GM12878 (cell line): ENCODE results near the gene OR2C3. TPM values are rescaled to one million over a fixed set of nuclear protein-coding genes. Genes with fewer than 3 reads are reported as not detected.

Experiments used
- ATAC-seq: fragments of 200-7000 bp; cut with Tn5 transposase; 3 replicates; pipeline ENCODE4 v1.9.1; 2020; ENCODE audit warnings: mild to moderate bottlenecking, moderate library complexity
- BruUV-seq: library from RNA; stranded (reverse); fragments of 400-500 nt; replicated peaks from 2 replicates; lab custom pipeline; 2021; lab: Mats Ljungman, UMichigan
- CTCF ChIA-PET: fragments of 300-600 bp; sonication (Branson Sonifier 250); formaldehyde crosslinking; extraction: SDS; loops from one replicate; lab custom pipeline; 2021; ENCODE audit warnings: inconsistent platforms; lab: Yijun Ruan, JAX
- POLR2A ChIA-PET: fragments of 350-600 bp; formaldehyde crosslinking; extraction: SDS; loops from one replicate; lab custom pipeline; 2021; ENCODE audit warnings: inconsistent platforms; lab: Charles Lee
- RAD21 ChIA-PET: fragments of 300-600 bp; sonication (Branson Sonifier 250); formaldehyde crosslinking; loops from one replicate; lab custom pipeline; 2023; ENCODE audit warnings: antibody characterized with exemption; ENCODE audit not compliant: unreplicated experiment; lab: Charles Lee
- SMC1A ChIA-PET: fragments of 300-600 bp; sonication (Branson Sonifier 250); formaldehyde crosslinking; loops from one replicate; lab custom pipeline; 2023; ENCODE audit not compliant: unreplicated experiment, uncharacterized antibody; lab: Charles Lee
- DNase-seq: peaks from one replicate; pipeline ENCODE4 v3.0.0-alpha.2; 2011; ENCODE audit warnings: low read depth, low spot score
- FAIRE-seq: peaks from 3 replicates; lab custom pipeline; 2011; peaks lifted over from hg19 to GRCh38; lab: Jason Lieb, UNC
- H2AFZ ChIP-seq: 2 replicates; pipeline ENCODE4 v1.6.0; 2011; ENCODE audit warnings: low read depth, low read length, control low read depth; ENCODE audit not compliant: control insufficient read depth
- H3K27ac ChIP-seq: 2 replicates; pipeline ENCODE4 v1.5.1; 2011; ENCODE audit warnings: control low read depth; ENCODE audit not compliant: control insufficient read depth, insufficient read depth
- H3K27me3 ChIP-seq, 2 experiments: replicated peaks in 1 of 2; 2 replicates each; pipeline versions ENCODE4 v1.6.0 to v1.6.1; 2011; ENCODE audit warnings: low read length in 1 of 2; ENCODE audit not compliant: control insufficient read depth in 2 of 2, insufficient read depth in 2 of 2
- H3K36me3 ChIP-seq, 2 experiments: 2 replicates each; pipeline ENCODE4 v1.5.1; 2011; ENCODE audit warnings: low read length in 1 of 2; ENCODE audit not compliant: control insufficient read depth in 2 of 2, insufficient read depth in 2 of 2
- H3K4me1 ChIP-seq: 2 replicates; pipeline ENCODE4 v1.6.1; 2011; ENCODE audit warnings: mild to moderate bottlenecking, low read length, moderate library complexity, mixed read lengths; ENCODE audit not compliant: control insufficient read depth, insufficient read depth
- H3K4me2 ChIP-seq: 2 replicates; pipeline ENCODE4 v1.6.0; 2011; ENCODE audit warnings: control low read depth; ENCODE audit not compliant: control insufficient read depth, insufficient read depth
- H3K4me3 ChIP-seq: fragments of 200-600 bp; sonication (generic); 2 replicates; pipeline ENCODE4 v1.5.1; 2016
- H3K79me2 ChIP-seq: 2 replicates; pipeline ENCODE4 v1.6.0; 2011; ENCODE audit warnings: low read length; ENCODE audit not compliant: control insufficient read depth, insufficient read depth
- H3K9ac ChIP-seq: 2 replicates; pipeline ENCODE4 v1.8.0; 2011; ENCODE audit warnings: low read length, control low read depth, mixed read lengths; ENCODE audit not compliant: control insufficient read depth, insufficient read depth
- H3K9me3 ChIP-seq: replicated peaks from 3 replicates; pipeline ENCODE4 v1.5.1; 2011; ENCODE audit warnings: mild to moderate bottlenecking, low read length; ENCODE audit not compliant: control insufficient read depth, insufficient read depth
- H4K20me1 ChIP-seq: 2 replicates; pipeline ENCODE4 v1.6.0; 2011; ENCODE audit not compliant: control insufficient read depth, insufficient read depth
- BHLHE40 ChIP-seq, 2 experiments: fragments of 450-650 bp in 1 of 2; IDR thresholded peaks; 2 replicates each; pipeline ENCODE4 v1.6.1; 2011 to 2017; ENCODE audit warnings: low read depth in 2 of 2, borderline replicate concordance in 1 of 2, improper control_type of control experiment in 1 of 2, low read length in 1 of 2, mild to moderate bottlenecking in 1 of 2
- BRCA1 ChIP-seq: IDR thresholded peaks from 2 replicates; pipeline ENCODE4 v1.6.1; 2011; ENCODE audit warnings: low read depth, low read length, improper control_type of control experiment
- CBX5 ChIP-seq: sonication (generic); IDR thresholded peaks from 2 replicates; pipeline ENCODE4 v1.6.1; 2016; ENCODE audit warnings: low read depth, moderate library complexity, mild to moderate bottlenecking, inconsistent platforms
- CREM ChIP-seq: IDR thresholded peaks from 2 replicates; pipeline ENCODE4 v1.6.1; 2014; ENCODE audit warnings: antibody characterized with exemption, low read depth
- EZH2 ChIP-seq: IDR thresholded peaks from 2 replicates; pipeline ENCODE4 v1.6.1; 2012; ENCODE audit warnings: low read depth, mild to moderate bottlenecking, control low read depth, inconsistent platforms, low read length, borderline replicate concordance; ENCODE audit not compliant: control insufficient read depth
- FOS ChIP-seq: IDR thresholded peaks from 3 replicates; pipeline ENCODE4 v1.6.1; 2011; ENCODE audit warnings: borderline replicate concordance; ENCODE audit not compliant: insufficient read length; ENCODE audit errors: extremely low read depth
- FOXM1 ChIP-seq: IDR thresholded peaks from 2 replicates; pipeline ENCODE4 v1.6.1; 2012; ENCODE audit warnings: low read depth, mild to moderate bottlenecking, inconsistent platforms, low read length, moderate library complexity
- HCFC1 ChIP-seq: fragments of 150-350 bp; IDR thresholded peaks from 2 replicates; pipeline ENCODE4 v1.6.1; 2014; ENCODE audit warnings: low read length
- POLR2AphosphoS2 ChIP-seq: IDR thresholded peaks from 2 replicates; pipeline ENCODE4 v1.6.1; 2011; ENCODE audit warnings: low read depth, mild to moderate bottlenecking, low read length, improper control_type of control experiment, moderate library complexity
- SREBF2 ChIP-seq: IDR thresholded peaks from 2 replicates; pipeline ENCODE4 v1.6.1; 2012; ENCODE audit warnings: mild to moderate bottlenecking, low read length
- WGBS: methylation state at CpG from one replicate; pipeline ENCODE4 v1.1.6; 2016; ENCODE audit warnings: low lambda C conversion rate; ENCODE audit not compliant: insufficient replicate concordance, insufficient coverage; ENCODE audit errors: missing lambda C conversion rate; 5-methylcytosine and 5-hydroxymethylcytosine counted together
- in situ Hi-C: fragments of 300-500 bp; cut with MboI; formaldehyde crosslinking; loops from 9 replicates; pipeline ENCODE4 v1.14.3; 2018; ENCODE audit warnings: mixed read lengths
- intact Hi-C: fragments of 100-400 bp; cut with micrococcal nuclease; formaldehyde crosslinking; loops from one replicate; pipeline ENCODE4 v1.14.2; 2022; ENCODE audit not compliant: unreplicated experiment
- polyA plus RNA-seq, 11 experiments: library from polyadenylated mRNA; depleted of rRNA in 4 of 11; unstranded in 6 of 11; stranded (reverse) in 5 of 11; fragments of >200 nt; fragmentation: Nextera tagmentation in 4 of 11; fragmentation: Illumina TruSeq in 1 of 11; extraction: Ambion mirVana in 4 of 11; extraction: Trizol in 1 of 11; gene quantifications; 1 replicate in 1 of 11; 2 replicates in 10 of 11; pipeline versions ENCODE4 v1.2.1 to v1.2.3, GENCODE V29; 2011 to 2016; ENCODE audit warnings: inconsistent platforms in 2 of 11, missing spikeins in 2 of 11, low read depth in 1 of 11
- total RNA-seq, 4 experiments: library from RNA; depleted of rRNA in 3 of 4; stranded (reverse); fragments of >200 nt in 3 of 4; fragmentation: Illumina TruSeq in 1 of 4; extraction: Trizol in 1 of 4; gene quantifications; 2 replicates each; pipeline versions ENCODE4 v1.2.1 to v1.2.3, GENCODE V29; 2013 to 2021
- TF ChIP-seq, protein P1 (sequence below): IDR thresholded peaks from 2 replicates; pipeline ENCODE4 v1.6.1; 2011; ENCODE audit warnings: borderline replicate concordance, low read depth, mild to moderate bottlenecking, moderate library complexity, mixed read lengths, low read length; ENCODE audit not compliant: insufficient read depth; ENCODE audit errors: extremely low read length
- TF ChIP-seq, protein P2 (sequence below), 3 experiments: IDR thresholded peaks in 2 of 3; conservative IDR thresholded peaks in 1 of 3; 2 replicates each; pipeline ENCODE4 v1.5.1; 2011; ENCODE audit warnings: low read depth in 3 of 3, low read length in 3 of 3, mild to moderate bottlenecking in 3 of 3, control low read depth in 2 of 3, moderate library complexity in 2 of 3, inconsistent platforms in 1 of 3, mixed read lengths in 1 of 3; ENCODE audit not compliant: control insufficient read depth in 2 of 3, insufficient read depth in 1 of 3; ENCODE audit errors: extremely low read depth in 1 of 3

Gene OR2C3
- total and polyA plus RNA-seq, 10 of the 15 experiments (the other 5 are each of a cell fraction or from before 2014, with no cell fraction given), result not detected

GRCh38 chr1:247540581-247540980, 4.3 kb upstream of the OR2C3 start:
- Histone ChIP-seq H3K4me2 (no peak overlapping the region), H4K20me1 (no peaks in the 10 kb centered on the region), H2AFZ (no peak overlapping the region), H3K79me2 (no peaks in the 10 kb centered on the region), H3K36me3 (no peaks in the 10 kb centered on the region), H3K9me3 (no peaks in the 10 kb centered on the region), H3K9ac (no peak overlapping the region), H3K4me1 (no peaks in the 10 kb centered on the region), H3K27me3 (no peaks in the 10 kb centered on the region), H3K4me3 (no peak overlapping the region), H3K27ac (no peak overlapping the region)
- ChIA-PET RAD21 (no interaction called here), SMC1A (interaction anchor here (1.0 kb wide), 1 partner anchor 18 kb away, joined by 3 read pairs; no protein-coding TSS in a partner anchor), POLR2A (no interaction called here), CTCF (interaction anchor here (1.2 kb wide), 1 partner anchor 15 kb away, joined by 4 read pairs; no protein-coding TSS in a partner anchor)
- no peak; the same call in 2 of the 3 replicates for ATAC-seq
- no TSS peak for BruUV-seq
- TF ChIP-seq, protein P1, sequence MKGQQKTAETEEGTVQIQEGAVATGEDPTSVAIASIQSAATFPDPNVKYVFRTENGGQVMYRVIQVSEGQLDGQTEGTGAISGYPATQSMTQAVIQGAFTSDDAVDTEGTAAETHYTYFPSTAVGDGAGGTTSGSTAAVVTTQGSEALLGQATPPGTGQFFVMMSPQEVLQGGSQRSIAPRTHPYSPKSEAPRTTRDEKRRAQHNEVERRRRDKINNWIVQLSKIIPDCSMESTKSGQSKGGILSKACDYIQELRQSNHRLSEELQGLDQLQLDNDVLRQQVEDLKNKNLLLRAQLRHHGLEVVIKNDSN, result no peak
- TF ChIP-seq BHLHE40 (IDR thresholded peaks at IDR 0.05; ENCODE audit: borderline replicate concordance in 1 of 2, low read depth in 2 of 2, low read length in 1 of 2), result no peak
- TF ChIP-seq POLR2AphosphoS2, result no peak
- TF ChIP-seq FOS, result no peak
- intact Hi-C loops (no loop called here), in situ Hi-C loops (no loop called here)
- DNase-seq, result no peak
- FAIRE-seq, result no peak
- WGBS, result 26% methylated on average over 7 of the region's 7 CpGs

- BruUV-seq, result no TSS peak
- Histone ChIP-seq H2AFZ (no peak overlapping the region), H3K27me3 (no peaks in the 10 kb centered on the region), H3K9me3 (no peaks in the 10 kb centered on the region), H3K4me1 (no peaks in the 10 kb centered on the region), H3K79me2 (no peaks in the 10 kb centered on the region), H3K4me3 (no peak overlapping the region), H3K27ac (no peak overlapping the region), H3K36me3 (no peaks in the 10 kb centered on the region), H3K9ac (no peak overlapping the region), H3K4me2 (no peak overlapping the region), H4K20me1 (no peaks in the 10 kb centered on the region)
- ATAC-seq (no peak), DNase-seq (no peak), FAIRE-seq (no peak)
- RAD21 ChIA-PET, result no interaction called here
- POLR2A ChIA-PET, result no interaction called here
- SMC1A ChIA-PET, result interaction anchor here (0.7 kb wide), 1 partner anchor 53 kb away, joined by 3 read pairs; no protein-coding TSS in a partner anchor
- CTCF ChIA-PET, result no interaction called here
- intact Hi-C loops (no loop called here), in situ Hi-C loops (no loop called here)
- TF ChIP-seq EZH2, result no peak
- no peak for TF ChIP-seq CBX5
- TF ChIP-seq BHLHE40 (IDR thresholded peaks at IDR 0.05; ENCODE audit: borderline replicate concordance in 1 of 2, low read depth in 2 of 2, low read length in 1 of 2), result no peak
- TF ChIP-seq, protein P2, sequence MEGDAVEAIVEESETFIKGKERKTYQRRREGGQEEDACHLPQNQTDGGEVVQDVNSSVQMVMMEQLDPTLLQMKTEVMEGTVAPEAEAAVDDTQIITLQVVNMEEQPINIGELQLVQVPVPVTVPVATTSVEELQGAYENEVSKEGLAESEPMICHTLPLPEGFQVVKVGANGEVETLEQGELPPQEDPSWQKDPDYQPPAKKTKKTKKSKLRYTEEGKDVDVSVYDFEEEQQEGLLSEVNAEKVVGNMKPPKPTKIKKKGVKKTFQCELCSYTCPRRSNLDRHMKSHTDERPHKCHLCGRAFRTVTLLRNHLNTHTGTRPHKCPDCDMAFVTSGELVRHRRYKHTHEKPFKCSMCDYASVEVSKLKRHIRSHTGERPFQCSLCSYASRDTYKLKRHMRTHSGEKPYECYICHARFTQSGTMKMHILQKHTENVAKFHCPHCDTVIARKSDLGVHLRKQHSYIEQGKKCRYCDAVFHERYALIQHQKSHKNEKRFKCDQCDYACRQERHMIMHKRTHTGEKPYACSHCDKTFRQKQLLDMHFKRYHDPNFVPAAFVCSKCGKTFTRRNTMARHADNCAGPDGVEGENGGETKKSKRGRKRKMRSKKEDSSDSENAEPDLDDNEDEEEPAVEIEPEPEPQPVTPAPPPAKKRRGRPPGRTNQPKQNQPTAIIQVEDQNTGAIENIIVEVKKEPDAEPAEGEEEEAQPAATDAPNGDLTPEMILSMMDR (IDR thresholded peaks at IDR 0.05 in 2 of 3, conservative IDR thresholded peaks at IDR 0.05 in 1 of 3; ENCODE audit: control insufficient read depth in 2 of 3, extremely low read depth in 1 of 3, insufficient read depth in 1 of 3, low read depth in 3 of 3, low read length in 3 of 3), result no peak
- TF ChIP-seq BRCA1, result no peak
- TF ChIP-seq HCFC1, result no peak
- no peak for TF ChIP-seq FOXM1
- no peak for TF ChIP-seq SREBF2
- TF ChIP-seq CREM, result no peak
- WGBS, result 28% methylated on average over 6 of the region's 6 CpGs
These were observed 3.0 kb upstream of the OR2C3 start for GRCh38 chr1:247539215-247539614.
